Fibroblast of skin of abdomen (primary cell): ENCODE data around the gene FANCD2OS.
"Not testable (repeated sequence)": the region's sequence is repeated elsewhere in the genome, so short reads cannot be mapped to it uniquely, and the experiment has no call there.

Experiments
- DNase-seq: peaks from one replicate; pipeline ENCODE4 v3.0.0-alpha.2; 2013

The FANCD2OS gene

DNA sequence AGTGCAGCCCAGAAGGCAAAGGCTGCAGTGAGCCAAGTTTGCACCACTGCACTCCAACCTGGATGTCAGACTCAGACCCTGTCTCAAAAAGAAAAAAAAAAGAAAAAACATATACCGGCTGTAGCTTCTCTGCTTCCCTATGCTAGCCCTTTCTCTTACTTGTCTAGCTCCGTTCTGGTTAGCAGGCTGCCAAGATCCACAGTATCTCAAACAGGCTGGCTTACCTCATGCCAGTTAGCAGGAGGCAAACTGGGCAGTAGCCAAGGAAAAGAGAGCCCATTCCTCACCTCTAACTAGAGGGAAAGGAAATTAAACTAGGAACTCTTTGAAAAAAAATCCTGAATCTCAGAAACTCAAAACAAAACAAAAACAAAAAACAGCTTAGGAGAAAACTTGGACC is 16.7 kb downstream of the FANCD2OS start:
- not testable (repeated sequence) for DNase-seq

DNA sequence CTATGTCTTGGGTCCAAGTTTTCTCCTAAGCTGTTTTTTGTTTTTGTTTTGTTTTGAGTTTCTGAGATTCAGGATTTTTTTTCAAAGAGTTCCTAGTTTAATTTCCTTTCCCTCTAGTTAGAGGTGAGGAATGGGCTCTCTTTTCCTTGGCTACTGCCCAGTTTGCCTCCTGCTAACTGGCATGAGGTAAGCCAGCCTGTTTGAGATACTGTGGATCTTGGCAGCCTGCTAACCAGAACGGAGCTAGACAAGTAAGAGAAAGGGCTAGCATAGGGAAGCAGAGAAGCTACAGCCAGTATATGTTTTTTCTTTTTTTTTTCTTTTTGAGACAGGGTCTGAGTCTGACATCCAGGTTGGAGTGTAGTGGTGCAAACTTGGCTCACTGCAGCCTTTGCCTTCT is 17.3 kb downstream of the FANCD2OS start:
- not testable (repeated sequence) for DNase-seq

DNA sequence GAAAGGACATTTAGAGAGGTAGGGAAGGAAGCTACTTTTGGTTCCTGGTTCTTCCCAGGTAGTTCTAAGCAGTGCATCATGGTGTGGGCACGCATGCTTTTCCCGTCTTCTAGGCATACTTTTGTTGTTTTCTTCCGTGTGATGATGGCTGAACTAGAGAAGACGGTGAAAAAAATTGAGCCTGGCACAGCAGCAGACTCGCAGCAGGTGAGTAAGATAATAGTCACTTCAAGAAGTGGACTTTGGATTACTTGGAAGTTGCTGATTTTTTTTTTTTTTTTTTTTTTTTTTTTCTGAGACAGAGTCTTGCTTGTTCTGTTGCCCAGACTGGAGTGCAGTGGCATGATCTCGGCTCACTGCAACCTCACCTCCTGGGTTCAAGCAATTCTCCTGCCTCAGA is 17.9 kb downstream of the FANCD2OS start:
- DNase-seq: no peak

- no peak for DNase-seq
Observed at GRCh38 chr3:10088256-10088655, 19.8 kb downstream of the FANCD2OS start.

GRCh38 chr3:10085738-10086137 is 22.3 kb downstream of the FANCD2OS start:
- no peak for DNase-seq

DNA sequence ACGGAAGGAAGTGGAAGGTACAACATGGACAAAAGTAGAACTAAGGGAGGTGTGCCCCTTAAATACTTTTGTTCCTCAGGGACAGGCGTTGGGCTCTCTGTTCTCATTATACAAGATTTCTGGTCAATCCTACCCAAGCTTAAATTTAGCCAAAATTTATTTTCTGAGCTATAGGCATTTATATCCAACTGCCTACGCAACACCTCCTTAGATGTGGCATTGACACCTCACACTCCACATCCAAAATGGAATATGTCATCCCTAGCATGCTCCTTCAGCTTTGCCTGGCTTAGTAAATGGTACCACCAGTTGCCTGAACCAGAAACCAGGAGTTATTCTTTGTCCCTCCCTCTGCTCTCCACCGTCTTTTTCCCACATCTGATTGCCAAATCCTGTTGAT is 26.2 kb downstream of the FANCD2OS start:
- DNase-seq: no peak

DNA sequence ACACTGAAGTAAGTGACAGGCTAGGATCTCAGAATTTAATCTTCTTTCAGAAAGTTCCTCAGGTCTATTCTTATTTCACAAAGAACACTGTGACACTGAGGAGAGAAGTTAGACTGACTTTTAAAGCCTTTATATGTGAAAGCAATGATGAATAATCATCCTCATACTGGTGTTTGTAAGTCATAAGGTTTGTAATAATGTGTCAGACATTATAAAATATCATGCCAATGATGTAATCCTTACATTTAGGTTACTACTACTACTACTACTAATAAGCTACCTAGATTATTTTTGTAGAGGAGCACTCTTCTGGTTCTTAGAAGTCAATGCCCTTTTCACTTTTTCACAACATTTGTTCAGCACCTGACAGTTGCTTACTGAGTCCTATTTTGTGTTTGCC is 33.4 kb downstream of the FANCD2OS start:
- DNase-seq: no peak

GRCh38 chr3:10070077-10070476 is 38.0 kb downstream of the FANCD2OS start:
- DNase-seq: not testable (repeated sequence)

- DNase-seq: no peak
Observed at GRCh38 chr3:10055097-10055496, 53.0 kb downstream of the FANCD2OS start.
